B cell (primary cell): Measurements from ENCODE around the gene RGR. TPM values are rescaled to one million over a fixed set of nuclear protein-coding genes. Genes with fewer than 3 reads are reported as not detected.

ENCODE experiments used
- ATAC-seq: fragments of 200-7000 bp; cut with Tn5 transposase; one replicate; pipeline ENCODE4 v1.10.0; 2021; ENCODE audit warnings: low read depth, mild to moderate bottlenecking, moderate number of reproducible peaks, moderate library complexity
- CTCF ChIA-PET: fragments of 350-600 bp; sonication (Branson Sonifier 250); formaldehyde crosslinking; loops from one replicate; lab custom pipeline; 2021; ENCODE audit warnings: antibody characterized with exemption, inconsistent platforms; lab: Charles Lee
- POLR2A ChIA-PET: fragments of 350-600 bp; sonication (Branson Sonifier 250); formaldehyde crosslinking; loops from one replicate; lab custom pipeline; 2021; ENCODE audit warnings: antibody characterized with exemption; lab: Charles Lee
- DNase-seq: peaks from one replicate; pipeline ENCODE4 v3.0.0; 2013
- H2AFZ ChIP-seq: 2 replicates; pipeline ENCODE4 v1.6.1; 2012; ENCODE audit warnings: mild to moderate bottlenecking, low read depth, low read length; ENCODE audit not compliant: insufficient read depth, poor library complexity, severe bottlenecking
- H3K27ac ChIP-seq, 2 donors: 1 replicate in 1 of 2; 2 replicates in 1 of 2; pipeline ENCODE4 v1.5.1; 2012 to 2013; ENCODE audit warnings: low read length in 2 of 2, mild to moderate bottlenecking in 2 of 2, moderate library complexity in 1 of 2
- H3K27me3 ChIP-seq, 4 experiments: fragments of 200-600 bp in 1 of 4; sonication (generic) in 1 of 4; replicated peaks in 1 of 4; 1 replicate in 2 of 4; 2 replicates in 2 of 4; pipeline versions ENCODE4 v1.6.1 to v1.7.0; 2013 to 2016; ENCODE audit warnings: low read length in 3 of 4, mild to moderate bottlenecking in 2 of 4, mixed read lengths in 1 of 4, moderate library complexity in 1 of 4; ENCODE audit not compliant: insufficient read depth in 4 of 4, control insufficient read depth in 3 of 4; ENCODE audit errors: control extremely low read depth in 1 of 4
- H3K36me3 ChIP-seq, 2 experiments: replicated peaks in 1 of 2; 1 replicate in 1 of 2; 2 replicates in 1 of 2; pipeline versions ENCODE4 v1.6.1 to v1.7.1; 2013; ENCODE audit warnings: low read length in 1 of 2; ENCODE audit not compliant: insufficient read depth in 2 of 2, control insufficient read depth in 1 of 2; ENCODE audit errors: control extremely low read depth in 1 of 2, extremely low read depth in 1 of 2
- H3K4me1 ChIP-seq, 2 donors: fragments of 200-600 bp in 1 of 2; sonication (generic) in 1 of 2; 1 replicate in 1 of 2; 2 replicates in 1 of 2; pipeline versions ENCODE4 v1.5.1 to v1.6.1; 2013 to 2017; ENCODE audit warnings: low read length in 2 of 2; ENCODE audit not compliant: control insufficient read depth in 2 of 2, insufficient read depth in 2 of 2
- H3K4me2 ChIP-seq: replicated peaks from 2 replicates; pipeline ENCODE3; 2012; ENCODE audit warnings: mild to moderate bottlenecking, low read depth, low read length; ENCODE audit not compliant: poor library complexity, severe bottlenecking
- H3K4me3 ChIP-seq, 5 experiments: fragments of 200-600 bp in 1 of 5; sonication (generic) in 1 of 5; 1 replicate in 3 of 5; 2 replicates in 2 of 5; pipeline versions ENCODE4 v1.5.1 to v1.7.0; 2011 to 2016; ENCODE audit warnings: low read length in 4 of 5, mild to moderate bottlenecking in 4 of 5, low read depth in 2 of 5, control low read depth in 1 of 5, moderate library complexity in 1 of 5; ENCODE audit not compliant: insufficient read depth in 1 of 5; ENCODE audit errors: control extremely low read depth in 1 of 5, extremely low read depth in 1 of 5
- H3K79me2 ChIP-seq: fragments of 200-600 bp; sonication (generic); one replicate; pipeline ENCODE4 v1.6.0; 2016; ENCODE audit warnings: low read length; ENCODE audit not compliant: control insufficient read depth, insufficient read depth
- H3K9ac ChIP-seq: fragments of 200-600 bp; sonication (generic); 2 replicates; pipeline ENCODE4 v1.6.1; 2017; ENCODE audit warnings: mild to moderate bottlenecking, low read length, moderate library complexity
- H3K9me3 ChIP-seq, 3 donors: one replicate each; pipeline versions ENCODE4 v1.6.1 to v1.7.1; 2013; ENCODE audit warnings: low read length in 2 of 3; ENCODE audit not compliant: control insufficient read depth in 2 of 3, insufficient read depth in 1 of 3; ENCODE audit errors: control extremely low read depth in 1 of 3
- H4K20me1 ChIP-seq: 2 replicates; pipeline ENCODE4 v1.6.0; 2012; ENCODE audit warnings: mild to moderate bottlenecking, low read length; ENCODE audit not compliant: insufficient read depth, control insufficient read depth, poor library complexity, severe bottlenecking
- H3K27ac Mint-ChIP-seq: one replicate; pipeline ENCODE4 v1.8.0; 2021; ENCODE audit warnings: mixed read lengths
- H3K27me3 Mint-ChIP-seq: one replicate; pipeline ENCODE4 v1.8.0; 2021; ENCODE audit warnings: mixed read lengths
- H3K4me1 Mint-ChIP-seq: one replicate; pipeline ENCODE4 v1.8.0; 2021; ENCODE audit warnings: mixed read lengths
- H3K4me3 Mint-ChIP-seq: one replicate; pipeline ENCODE4 v1.8.0; 2021; ENCODE audit warnings: mixed read lengths
- H3K9me3 Mint-ChIP-seq: one replicate; pipeline ENCODE4 v1.8.0; 2022; ENCODE audit warnings: mixed read lengths; ENCODE audit not compliant: insufficient read depth
- CTCF ChIP-seq: fragments of 200-600 bp; IDR thresholded peaks from one replicate; pipeline ENCODE4 v1.8.0; 2022; ENCODE audit warnings: antibody characterized with exemption, mild to moderate bottlenecking
- EZH2 ChIP-seq: IDR thresholded peaks from 2 replicates; pipeline ENCODE4 v1.6.1; 2012; ENCODE audit warnings: borderline replicate concordance, low read depth, mild to moderate bottlenecking, moderate library complexity, low read length; ENCODE audit not compliant: insufficient read depth, poor library complexity, severe bottlenecking
- WGBS: methylation state at CpG from one replicate; pipeline ENCODE4 v1.1.5; 2013; ENCODE audit warnings: missing lambda C conversion rate; ENCODE audit not compliant: insufficient coverage; 5-methylcytosine and 5-hydroxymethylcytosine counted together
- intact Hi-C: fragments of 100-400 bp; cut with micrococcal nuclease; formaldehyde crosslinking; loops from one replicate; pipeline ENCODE4 v1.10.0; 2022
- polyA plus RNA-seq: library from polyadenylated mRNA; depleted of rRNA; stranded (reverse); fragments of >200 nt; gene quantifications from 2 replicates; pipeline ENCODE4 v1.2.3, GENCODE V29; 2012
- total RNA-seq, 2 donors: library from RNA; stranded (reverse); fragments of 120-200 nt in 1 of 2; gene quantifications; 1 replicate in 1 of 2; 2 replicates in 1 of 2; pipeline versions ENCODE4 v1.2.3 to v1.2.4, GENCODE V29; 2013 to 2022

RGR gene
- total and polyA plus RNA-seq, 2 donors (not counting 1 experiment from before 2014, with no cell fraction given), result not detected

- Mint-ChIP-seq H3K27ac (no peak overlapping the region), H3K4me1 (peaks cover 8% of the 10 kb centered on the region), H3K9me3 (no peaks in the 10 kb centered on the region), H3K27me3 (peaks cover 28% of the 10 kb centered on the region), H3K4me3 (no peak overlapping the region)
- DNase-seq (no peak), ATAC-seq (no peak)
- intact Hi-C loops, result no loop called here
- Histone ChIP-seq H3K4me2 (no peak overlapping the region), H3K4me1 (peaks cover 14 to 15% of the 10 kb centered on the region in 2 donors), H3K79me2 (no peaks in the 10 kb centered on the region), H3K36me3 (no peaks in the 10 kb centered on the region), H4K20me1 (no peaks in the 10 kb centered on the region), H3K27ac (no peak overlapping the region), H3K9me3 (peaks cover 0 to 5% (median 0%) of the 10 kb centered on the region in 3 donors), H2AFZ (no peak overlapping the region), H3K9ac (no peak overlapping the region), H3K27me3 (peaks cover 0 to 41% (median 21%) of the 10 kb centered on the region in 4 experiments), H3K4me3 (no peak overlapping the region)
- CTCF ChIA-PET, result interaction anchor here (1.0 to 2.1 kb wide), 2 partner anchors 14 to 50 kb away, joined by 3 to 4 read pairs; no protein-coding TSS in a partner anchor
- 87% methylated on average over 4 of the region's 7 CpGs for WGBS
- TF ChIP-seq EZH2 (no peak), CTCF (no peak)
- POLR2A ChIA-PET, result no interaction called here
Measured at GRCh38 chr10:84198206-84198915, 46.5 kb upstream of the RGR start.

- no peaks in the 10 kb centered on the region for H3K9me3 ChIP-seq
- no peak overlapping the region for H2AFZ ChIP-seq
- POLR2A ChIA-PET, result no interaction called here
- Mint-ChIP-seq H3K27me3 (peaks cover 27% of the 10 kb centered on the region), H3K4me3 (no peak overlapping the region), H3K27ac (no peak overlapping the region), H3K4me1 (peaks cover under 1% of the 10 kb centered on the region), H3K9me3 (no peaks in the 10 kb centered on the region)
- H3K9ac ChIP-seq, result no peak overlapping the region
- no peaks in the 10 kb centered on the region for H4K20me1 ChIP-seq
- 89% methylated on average over 9 of the region's 11 CpGs for WGBS
- no peak overlapping the region for H3K4me3 ChIP-seq
- DNase-seq (no peak), ATAC-seq (no peak)
- TF ChIP-seq EZH2 (no peak), CTCF (no peak)
- peaks cover 0 to under 1% of the 10 kb centered on the region in 2 donors for H3K4me1 ChIP-seq
- peaks cover 0 to 23% (median 5%) of the 10 kb centered on the region in 4 experiments for H3K27me3 ChIP-seq
- intact Hi-C loops, result no loop called here
- no peak overlapping the region for H3K27ac ChIP-seq
- CTCF ChIA-PET, result interaction anchor here (1.1 to 3.3 kb wide), 2 partner anchors 12 to 52 kb away, joined by 3 to 24 read pairs; no protein-coding TSS in a partner anchor
- H3K79me2 ChIP-seq, result no peaks in the 10 kb centered on the region
- no peaks in the 10 kb centered on the region for H3K36me3 ChIP-seq
- H3K4me2 ChIP-seq, result no peak overlapping the region
Measured at GRCh38 chr10:84200537-84201243, 44.2 kb upstream of the RGR start.
